Smooth muscle cell (in vitro differentiated cells): ENCODE measurements around the gene SLC22A7. TPM values are rescaled to one million over a fixed set of nuclear protein-coding genes. Genes with fewer than 3 reads are reported as not detected.
A peak's percentile ranks its signal among the peaks of the same experiment; 100 is the strongest.

Experiments
- DNase-seq: peaks from one replicate; lab custom pipeline; 2025; ENCODE audit not compliant: unreplicated experiment; lab: John Stamatoyannopoulos, UW
- H2AFZ ChIP-seq: fragments of 200-600 bp; sonication (generic); 2 replicates; pipeline ENCODE4 v1.6.0; 2016; ENCODE audit warnings: antibody characterized with exemption, low read depth, mild to moderate bottlenecking
- H3F3A ChIP-seq: fragments of 200-600 bp; sonication (generic); 2 replicates; pipeline ENCODE4 v1.6.0; 2017; ENCODE audit warnings: antibody characterized with exemption, low read depth
- H3K27ac ChIP-seq: fragments of 200-600 bp; sonication (generic); 2 replicates; pipeline ENCODE4 v1.5.1; 2016; ENCODE audit warnings: low read depth, mild to moderate bottlenecking
- H3K27me3 ChIP-seq: fragments of 200-600 bp; sonication (generic); 2 replicates; pipeline ENCODE4 v1.6.1; 2016; ENCODE audit warnings: low read depth, mild to moderate bottlenecking
- H3K36me3 ChIP-seq: fragments of 200-600 bp; sonication (generic); 2 replicates; pipeline ENCODE4 v1.5.1; 2016; ENCODE audit warnings: low read depth
- H3K4me1 ChIP-seq: fragments of 200-600 bp; sonication (generic); 2 replicates; pipeline ENCODE4 v1.5.1; 2016; ENCODE audit warnings: low read depth
- H3K4me2 ChIP-seq: fragments of 200-600 bp; sonication (generic); 2 replicates; pipeline ENCODE4 v1.6.0; 2016; ENCODE audit warnings: mild to moderate bottlenecking
- H3K4me3 ChIP-seq: fragments of 200-600 bp; sonication (generic); 2 replicates; pipeline ENCODE4 v1.5.1; 2016; ENCODE audit warnings: mild to moderate bottlenecking
- H3K79me2 ChIP-seq: fragments of 200-600 bp; sonication (generic); 2 replicates; pipeline ENCODE4 v1.6.0; 2016; ENCODE audit warnings: low read depth, mild to moderate bottlenecking
- H3K9ac ChIP-seq: fragments of 200-600 bp; sonication (generic); 2 replicates; pipeline ENCODE4 v1.6.0; 2016; ENCODE audit warnings: low read depth
- H3K9me3 ChIP-seq: fragments of 200-600 bp; sonication (generic); replicated peaks from 2 replicates; pipeline ENCODE4 v1.5.1; 2016; ENCODE audit warnings: low read depth
- H4K20me1 ChIP-seq: fragments of 200-600 bp; sonication (generic); 2 replicates; pipeline ENCODE4 v1.6.0; 2016; ENCODE audit warnings: low read depth
- WGBS: methylation state at CpG from one replicate; pipeline ENCODE4 v1.1.7; 2016; ENCODE audit warnings: low lambda C conversion rate; 5-methylcytosine and 5-hydroxymethylcytosine counted together
- polyA plus RNA-seq: library from polyadenylated mRNA; unstranded; fragments of >200 nt; fragmentation: Nextera tagmentation; extraction: Ambion mirVana; gene quantifications from 2 replicates; pipeline ENCODE4 v1.2.1, GENCODE V29; 2016
- total RNA-seq: library from RNA; depleted of rRNA; stranded (reverse); fragments of >200 nt; gene quantifications from 2 replicates; pipeline ENCODE4 v1.2.3, GENCODE V29; 2014
- TF ChIP-seq, protein P1 (sequence below): fragments of 200-600 bp; sonication (generic); IDR thresholded peaks from 2 replicates; pipeline ENCODE4 v1.5.1; 2017; ENCODE audit warnings: borderline replicate concordance, mild to moderate bottlenecking, antibody characterized with exemption; ENCODE audit not compliant: insufficient read depth, poor library complexity, severe bottlenecking

The SLC22A7 gene
- total and polyA plus RNA-seq, 2 experiments from 2014 or later = not detected

DNA sequence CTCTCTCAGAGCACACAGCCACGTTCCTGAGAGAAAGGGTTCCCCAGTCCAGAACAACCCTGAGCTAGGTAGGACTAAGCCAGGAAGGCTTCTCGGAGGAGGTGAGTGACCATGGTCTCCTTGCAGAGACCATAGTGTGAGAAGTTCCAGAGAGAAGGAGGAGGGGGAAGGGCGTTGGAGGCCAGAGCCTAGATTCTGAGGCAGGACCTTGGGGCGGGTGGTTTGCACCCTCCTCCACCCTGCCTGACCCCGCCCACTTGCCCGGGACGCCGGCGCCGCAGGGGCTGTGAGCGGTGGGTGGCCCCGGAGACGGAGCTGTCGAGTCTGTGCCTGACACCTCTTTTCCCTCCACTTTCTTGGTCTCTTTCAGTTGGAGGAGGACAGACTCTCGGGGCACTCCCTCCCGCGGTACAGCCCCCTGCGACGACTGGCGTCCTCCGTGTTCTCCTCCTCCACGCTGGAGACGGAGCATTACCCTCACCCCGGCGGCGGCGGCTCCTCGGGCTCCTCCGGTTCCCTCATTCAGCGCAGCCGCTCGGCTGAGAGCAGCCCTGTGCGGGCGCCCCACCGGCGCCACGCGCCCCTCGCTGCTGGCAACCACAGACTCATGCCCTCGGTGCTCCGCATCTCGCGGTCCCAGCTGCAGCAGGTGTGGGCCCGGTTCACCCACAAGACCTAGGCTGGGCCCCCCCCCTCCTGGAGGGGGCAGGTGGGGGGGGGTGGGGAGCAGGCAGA, 28.6 kb upstream of the SLC22A7 start:
- no peaks in the 10 kb centered on the region for H3F3A ChIP-seq
- H3K4me1 ChIP-seq = peaks cover 10% of the 10 kb centered on the region
- H3K4me3 ChIP-seq = peak overlapping the region; percentile 41
- H3K9me3 ChIP-seq = no peaks in the 10 kb centered on the region
- WGBS = 10% methylated on average over 38 of the region's 44 CpGs
- H3K4me2 ChIP-seq = peak overlapping the region; percentile 83
- H2AFZ ChIP-seq = peak overlapping the region; percentile 55
- H3K79me2 ChIP-seq = no peaks in the 10 kb centered on the region
- TF ChIP-seq, protein P1, sequence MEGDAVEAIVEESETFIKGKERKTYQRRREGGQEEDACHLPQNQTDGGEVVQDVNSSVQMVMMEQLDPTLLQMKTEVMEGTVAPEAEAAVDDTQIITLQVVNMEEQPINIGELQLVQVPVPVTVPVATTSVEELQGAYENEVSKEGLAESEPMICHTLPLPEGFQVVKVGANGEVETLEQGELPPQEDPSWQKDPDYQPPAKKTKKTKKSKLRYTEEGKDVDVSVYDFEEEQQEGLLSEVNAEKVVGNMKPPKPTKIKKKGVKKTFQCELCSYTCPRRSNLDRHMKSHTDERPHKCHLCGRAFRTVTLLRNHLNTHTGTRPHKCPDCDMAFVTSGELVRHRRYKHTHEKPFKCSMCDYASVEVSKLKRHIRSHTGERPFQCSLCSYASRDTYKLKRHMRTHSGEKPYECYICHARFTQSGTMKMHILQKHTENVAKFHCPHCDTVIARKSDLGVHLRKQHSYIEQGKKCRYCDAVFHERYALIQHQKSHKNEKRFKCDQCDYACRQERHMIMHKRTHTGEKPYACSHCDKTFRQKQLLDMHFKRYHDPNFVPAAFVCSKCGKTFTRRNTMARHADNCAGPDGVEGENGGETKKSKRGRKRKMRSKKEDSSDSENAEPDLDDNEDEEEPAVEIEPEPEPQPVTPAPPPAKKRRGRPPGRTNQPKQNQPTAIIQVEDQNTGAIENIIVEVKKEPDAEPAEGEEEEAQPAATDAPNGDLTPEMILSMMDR = no peak
- no peaks in the 10 kb centered on the region for H4K20me1 ChIP-seq
- no peak for DNase-seq
- no peaks in the 10 kb centered on the region for H3K36me3 ChIP-seq
- H3K27me3 ChIP-seq = peaks cover 22% of the 10 kb centered on the region
- H3K9ac ChIP-seq = no peak overlapping the region
- H3K27ac ChIP-seq = no peak overlapping the region

DNA sequence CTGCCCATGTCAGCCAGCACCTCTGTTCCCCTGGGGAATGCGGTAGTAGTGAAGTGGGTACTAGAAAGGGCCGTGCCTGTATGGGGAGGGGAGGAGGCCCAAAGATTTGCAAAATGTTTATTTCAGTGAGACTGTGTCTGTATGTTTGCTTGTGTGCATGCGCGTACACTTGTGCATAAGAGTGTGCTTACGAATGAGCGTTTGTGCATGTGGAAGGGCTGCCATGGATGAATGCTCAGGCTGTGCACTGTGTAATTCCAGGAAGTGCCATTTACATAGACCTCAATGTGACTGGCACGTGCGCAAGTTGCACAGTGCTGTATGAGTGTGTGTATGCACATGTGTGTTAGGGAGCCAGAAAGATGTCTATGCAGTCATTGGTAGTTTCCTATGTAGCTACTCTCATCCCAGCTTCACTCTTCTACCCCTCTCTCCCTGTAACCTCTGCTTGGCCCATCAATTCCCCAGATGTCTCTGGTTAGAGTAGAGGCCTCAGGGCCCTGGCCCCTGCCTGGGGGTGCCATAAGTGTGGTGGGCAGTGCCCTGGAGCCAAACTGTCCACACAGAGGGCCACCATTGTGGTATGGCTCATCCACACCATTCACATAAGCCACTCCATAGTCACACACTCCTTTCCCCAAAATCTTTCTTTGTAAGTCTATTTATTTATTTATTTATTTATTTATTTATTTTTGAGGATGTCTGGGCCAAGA, 26.8 kb upstream of the SLC22A7 start:
- peaks cover 36% of the 10 kb centered on the region for H3K27me3 ChIP-seq
- no peak overlapping the region for H3K9ac ChIP-seq
- 92% methylated on average over 8 of the region's 8 CpGs for WGBS
- no peak overlapping the region for H3K4me2 ChIP-seq
- no peaks in the 10 kb centered on the region for H4K20me1 ChIP-seq
- H3K36me3 ChIP-seq = no peaks in the 10 kb centered on the region
- no peak overlapping the region for H3K27ac ChIP-seq
- H3K79me2 ChIP-seq = no peaks in the 10 kb centered on the region
- peaks cover 10% of the 10 kb centered on the region for H3K4me1 ChIP-seq
- DNase-seq = no peak
- no peak overlapping the region for H2AFZ ChIP-seq
- H3K4me3 ChIP-seq = no peak overlapping the region
- TF ChIP-seq, protein P1 = no peak
- H3K9me3 ChIP-seq = no peaks in the 10 kb centered on the region
- no peaks in the 10 kb centered on the region for H3F3A ChIP-seq

DNA sequence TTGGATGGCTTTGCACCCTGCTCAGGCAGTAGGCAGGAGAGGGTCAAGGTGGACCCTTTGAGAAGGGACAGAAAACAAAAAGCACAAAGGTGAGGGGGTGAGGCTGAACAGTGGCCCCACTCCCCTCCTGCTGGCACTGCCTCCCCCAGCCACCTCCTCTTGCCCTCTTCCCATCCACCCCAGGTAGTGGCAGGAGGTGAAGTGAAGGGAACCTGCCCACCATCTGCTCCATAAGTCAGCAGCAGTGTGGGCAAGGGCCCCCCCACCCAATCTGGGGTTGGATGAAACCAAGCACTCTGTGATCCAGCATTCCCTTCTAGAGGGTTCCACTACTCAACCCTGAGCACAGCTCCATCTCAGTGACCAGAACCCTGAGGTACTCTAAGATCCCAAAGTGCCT, 26.1 kb upstream of the SLC22A7 start:
- no peaks in the 10 kb centered on the region for H3K36me3 ChIP-seq
- H3K4me3 ChIP-seq = no peak overlapping the region
- H3K9me3 ChIP-seq = no peaks in the 10 kb centered on the region
- H3F3A ChIP-seq = no peaks in the 10 kb centered on the region
- H3K4me1 ChIP-seq = peaks cover 14% of the 10 kb centered on the region
- H3K27ac ChIP-seq = no peak overlapping the region
- no peaks in the 10 kb centered on the region for H3K79me2 ChIP-seq
- H3K4me2 ChIP-seq = no peak overlapping the region
- TF ChIP-seq, protein P1 = no peak
- no peak overlapping the region for H2AFZ ChIP-seq
- peaks cover 36% of the 10 kb centered on the region for H3K27me3 ChIP-seq
- DNase-seq = no peak
- no peaks in the 10 kb centered on the region for H4K20me1 ChIP-seq
- H3K9ac ChIP-seq = no peak overlapping the region
